NCI-H345 treated with DMSO at 0.1 percent for 48 hours (cell line): ENCODE measurements around the gene MFSD6L.

Source experiments
- DNase-seq: peaks from one replicate; lab custom pipeline; 2025; ENCODE audit not compliant: unreplicated experiment; lab: John Stamatoyannopoulos, UW

The MFSD6L gene

DNA sequence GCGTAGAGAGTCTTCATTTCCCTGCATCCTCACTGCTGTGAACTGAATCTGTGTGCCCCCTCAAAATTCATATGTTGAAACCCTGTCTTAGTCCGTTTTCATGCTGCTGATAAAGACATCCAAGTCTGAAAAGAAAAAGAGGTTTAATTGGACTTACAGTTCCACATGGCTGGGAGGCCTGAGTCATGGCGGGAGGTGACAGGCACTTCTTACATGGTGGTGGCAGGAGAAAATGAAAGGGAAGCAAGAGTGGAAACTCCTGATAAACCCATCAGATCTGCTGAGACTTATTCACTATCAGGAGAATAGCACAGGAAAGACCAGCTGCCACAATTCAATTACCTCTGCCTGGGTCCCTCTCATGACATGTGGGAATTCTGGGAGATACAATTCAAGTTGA is 51.4 kb downstream of the MFSD6L start:
- DNase-seq, result no peak
